HG03103 (cell line): ENCODE data around the gene ILDR2.
"Not testable (repeated sequence)": the region's sequence is repeated elsewhere in the genome, so short reads cannot be mapped to it uniquely, and the experiment has no call there.

Experiments
- ATAC-seq: cut with Tn5 transposase; IDR thresholded peaks from one replicate; pipeline ENCODE4 v1.9.1; 2021; ENCODE audit warnings: low read depth; ENCODE audit not compliant: unreplicated experiment

Gene ILDR2

GRCh38 chr1:166900987-166901386, 74.4 kb downstream of the ILDR2 start:
- no peak for ATAC-seq

GRCh38 chr1:166899769-166900168, 75.6 kb downstream of the ILDR2 start:
- ATAC-seq, result no peak

- ATAC-seq, result no peak
Observed at GRCh38 chr1:166895766-166896165, 79.6 kb downstream of the ILDR2 start.

- ATAC-seq, result no peak
Observed at GRCh38 chr1:166889776-166890175, 85.6 kb downstream of the ILDR2 start.

GRCh38 chr1:166888373-166889111, 86.8 kb downstream of the ILDR2 start:
- no peak for ATAC-seq

- ATAC-seq, result no peak
Observed at GRCh38 chr1:166884971-166885370, 90.4 kb downstream of the ILDR2 start.

- peak; percentile 60 for ATAC-seq
Observed at GRCh38 chr1:166884040-166884642, 91.2 kb downstream of the ILDR2 start.

- no peak for ATAC-seq
Observed at GRCh38 chr1:166882893-166883292, 92.4 kb downstream of the ILDR2 start.

- not testable (repeated sequence) for ATAC-seq
Observed at GRCh38 chr1:166878173-166878917, 97.0 kb downstream of the ILDR2 start.

- ATAC-seq, result peak; percentile 2
Observed at GRCh38 chr1:166876540-166876838, 98.9 kb downstream of the ILDR2 start.

GRCh38 chr1:166875734-166876539, 99.4 kb downstream of the ILDR2 start, which contains the start of gene TADA1:
Gene TADA1 (minus strand): TSS chr1:166876264. CDS start chr1:166876233, 31 bp downstream.
- peak; percentile 84 for ATAC-seq

GRCh38 chr1:166875302-166875733, 100.0 kb downstream of the ILDR2 start:
- no peak for ATAC-seq

GRCh38 chr1:166874464-166874863, 100.9 kb downstream of the ILDR2 start:
- no peak for ATAC-seq

- no peak for ATAC-seq
Observed at GRCh38 chr1:166870584-166870983, 104.8 kb downstream of the ILDR2 start.

- ATAC-seq, result no peak
Observed at GRCh38 chr1:166869318-166870099, 105.8 kb downstream of the ILDR2 start.

- no peak for ATAC-seq
Observed at GRCh38 chr1:166868639-166869038, 106.7 kb downstream of the ILDR2 start.

GRCh38 chr1:166865926-166866325, 109.4 kb downstream of the ILDR2 start:
- ATAC-seq, result no peak

- no peak for ATAC-seq
Observed at GRCh38 chr1:166859597-166859996, 115.7 kb downstream of the ILDR2 start.

GRCh38 chr1:166858726-166859419, 116.5 kb downstream of the ILDR2 start:
- ATAC-seq, result no peak
